Osteoblast (primary cell): ENCODE measurements around the gene DHFR. TPM values are rescaled to one million over a fixed set of nuclear protein-coding genes. Genes with fewer than 3 reads are reported as not detected.
"Not testable (repeated sequence)": the region's sequence is repeated elsewhere in the genome, so short reads cannot be mapped to it uniquely, and the experiment has no call there.

Experiments
- DNase-seq: peaks from one replicate; pipeline ENCODE4 v3.0.0; 2011; ENCODE audit warnings: low spot score, mixed read lengths; ENCODE audit not compliant: insufficient read length; ENCODE audit errors: missing footprints
- H2AFZ ChIP-seq: 2 replicates; pipeline ENCODE4 v1.6.0; 2011; ENCODE audit warnings: mild to moderate bottlenecking, low read length
- H3K27ac ChIP-seq: 2 replicates; pipeline ENCODE4 v1.5.1; 2011; ENCODE audit warnings: mild to moderate bottlenecking, low read depth, low read length, moderate library complexity
- H3K27me3 ChIP-seq: 2 replicates; pipeline ENCODE4 v1.6.0; 2012; ENCODE audit warnings: mild to moderate bottlenecking, control low read depth, inconsistent platforms, low read length, moderate library complexity; ENCODE audit not compliant: insufficient read depth
- H3K36me3 ChIP-seq: 2 replicates; pipeline ENCODE4 v1.5.1; 2011; ENCODE audit warnings: mild to moderate bottlenecking, low read length, control low read depth, moderate library complexity; ENCODE audit not compliant: insufficient read depth
- H3K4me1 ChIP-seq: 2 replicates; pipeline ENCODE4 v1.5.1; 2011; ENCODE audit warnings: mild to moderate bottlenecking, low read length, control low read depth, moderate library complexity; ENCODE audit not compliant: insufficient read depth
- H3K4me2 ChIP-seq: 2 replicates; pipeline ENCODE4 v1.6.0; 2011; ENCODE audit warnings: mild to moderate bottlenecking, low read length; ENCODE audit not compliant: insufficient read depth
- H3K4me3 ChIP-seq: fragments of 200-600 bp; sonication (generic); 3 replicates; pipeline ENCODE4 v1.5.1; 2012; ENCODE audit warnings: mild to moderate bottlenecking, low read length, inconsistent platforms; ENCODE audit not compliant: insufficient read depth
- H3K79me2 ChIP-seq: 2 replicates; pipeline ENCODE4 v1.6.0; 2012; ENCODE audit warnings: mild to moderate bottlenecking, low read length, control low read depth, inconsistent platforms; ENCODE audit not compliant: insufficient read depth
- H3K9me3 ChIP-seq: 2 replicates; pipeline ENCODE4 v1.5.1; 2011; ENCODE audit warnings: low read depth, low read length, control low read depth
- H4K20me1 ChIP-seq: 2 replicates; pipeline ENCODE4 v1.6.0; 2012; ENCODE audit warnings: mild to moderate bottlenecking, low read length, control low read depth; ENCODE audit not compliant: insufficient read depth
- CTCF ChIP-seq: IDR thresholded peaks from 2 replicates; pipeline ENCODE4 v1.5.1; 2011; ENCODE audit warnings: mild to moderate bottlenecking, low read depth, low read length, moderate library complexity; ENCODE audit errors: extremely low read depth
- total RNA-seq: library from RNA; depleted of rRNA; stranded (reverse); fragments of >200 nt; gene quantifications from 2 replicates; pipeline ENCODE4 v1.2.3, GENCODE V29; 2012

DHFR gene
- total RNA-seq, 1 donor, result 15.2 TPM

GRCh38 chr5:80590766-80591165 lies 64.0 kb downstream of the DHFR start:
- H3K9me3 ChIP-seq, result no peaks in the 10 kb centered on the region
- H3K79me2 ChIP-seq, result no peaks in the 10 kb centered on the region
- no peaks in the 10 kb centered on the region for H3K36me3 ChIP-seq
- H3K27ac ChIP-seq, result no peak overlapping the region
- H3K4me1 ChIP-seq, result peaks cover 24% of the 10 kb centered on the region
- no peak overlapping the region for H2AFZ ChIP-seq
- no peak for TF ChIP-seq CTCF
- peak overlapping the region; percentile 34 for H3K4me2 ChIP-seq
- H4K20me1 ChIP-seq, result no peaks in the 10 kb centered on the region
- no peaks in the 10 kb centered on the region for H3K27me3 ChIP-seq
- DNase-seq, result no peak
- no peak overlapping the region for H3K4me3 ChIP-seq

GRCh38 chr5:80588858-80589540 lies 65.8 kb downstream of the DHFR start:
- H3K9me3 ChIP-seq, result no peaks in the 10 kb centered on the region
- no peak for TF ChIP-seq CTCF
- H2AFZ ChIP-seq, result no peak overlapping the region

GRCh38 chr5:80584770-80585169 lies 70.0 kb downstream of the DHFR start:
- DNase-seq, result no peak
- TF ChIP-seq CTCF, result no peak
- Histone ChIP-seq H3K79me2 (no peaks in the 10 kb centered on the region), H2AFZ (no peak overlapping the region), H4K20me1 (no peaks in the 10 kb centered on the region), H3K36me3 (no peaks in the 10 kb centered on the region), H3K9me3 (no peaks in the 10 kb centered on the region), H3K27me3 (no peaks in the 10 kb centered on the region), H3K27ac (no peak overlapping the region), H3K4me3 (no peak overlapping the region), H3K4me2 (no peak overlapping the region), H3K4me1 (no peaks in the 10 kb centered on the region)

More at GRCh38 chr5:80588858-80589540, 65.8 kb downstream of the DHFR start:
- H3K4me3 ChIP-seq, result no peak overlapping the region
- no peaks in the 10 kb centered on the region for H4K20me1 ChIP-seq
- H3K4me2 ChIP-seq, result no peak overlapping the region
- H3K79me2 ChIP-seq, result no peaks in the 10 kb centered on the region
- no peak overlapping the region for H3K27ac ChIP-seq
- no peak for DNase-seq
- no peaks in the 10 kb centered on the region for H3K36me3 ChIP-seq
- H3K4me1 ChIP-seq, result peaks cover 20% of the 10 kb centered on the region
- H3K27me3 ChIP-seq, result no peaks in the 10 kb centered on the region

- H3K4me2 ChIP-seq, H3K79me2 ChIP-seq, H2AFZ ChIP-seq, H4K20me1 ChIP-seq, H3K36me3 ChIP-seq, H3K4me3 ChIP-seq, H3K27ac ChIP-seq, H3K4me1 ChIP-seq, H3K9me3 ChIP-seq, DNase-seq: not testable (repeated sequence)
- peaks cover 22% of the 10 kb centered on the region for H3K27me3 ChIP-seq
Observed at GRCh38 chr5:80580291-80580690, 74.5 kb downstream of the DHFR start.
